Measurements from ENCODE around the gene SMIM27.

GRCh38 chr9:32503008-32503407 lies 49.1 kb upstream of the SMIM27 start:
- TF ChIP-seq CTCF (IDR thresholded peaks at IDR 0.05; ENCODE audit: poor library complexity) (no peak), EZH2phosphoT487 (IDR thresholded peaks at IDR 0.05; ENCODE audit: low read depth, severe bottlenecking, unreplicated experiment) (no peak), EZH2 (IDR thresholded peaks at IDR 0.05; ENCODE audit: borderline replicate concordance) (no peak)
